ENCODE data around the gene CEP43.

CEP43 gene, protein sequence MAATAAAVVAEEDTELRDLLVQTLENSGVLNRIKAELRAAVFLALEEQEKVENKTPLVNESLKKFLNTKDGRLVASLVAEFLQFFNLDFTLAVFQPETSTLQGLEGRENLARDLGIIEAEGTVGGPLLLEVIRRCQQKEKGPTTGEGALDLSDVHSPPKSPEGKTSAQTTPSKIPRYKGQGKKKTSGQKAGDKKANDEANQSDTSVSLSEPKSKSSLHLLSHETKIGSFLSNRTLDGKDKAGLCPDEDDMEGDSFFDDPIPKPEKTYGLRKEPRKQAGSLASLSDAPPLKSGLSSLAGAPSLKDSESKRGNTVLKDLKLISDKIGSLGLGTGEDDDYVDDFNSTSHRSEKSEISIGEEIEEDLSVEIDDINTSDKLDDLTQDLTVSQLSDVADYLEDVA

GRCh38 chr6:166999145-166999883, at the start of gene CEP43:
CEP43 (plus strand) TSS chr6:166999397; CDS start chr6:166999413, 16 bp downstream.
- H3F3A ChIP-seq (ENCODE audit: insufficient read depth, low read length) = no peaks in the 10 kb centered on the region
- H3K9me3 ChIP-seq (ENCODE audit: low read length) = no peaks in the 10 kb centered on the region
- H3K79me2 ChIP-seq (ENCODE audit: insufficient read depth, low read length) = peaks cover 20% of the 10 kb centered on the region; the same call in 1 of the 2 replicates
- peak within 1 kb of the TSS; percentile 92 for H3K4me3 ChIP-seq (ENCODE audit: low read depth, low read length, poor library complexity, severe bottlenecking)
- peaks cover 30% of the 10 kb centered on the region for H3K36me3 ChIP-seq (ENCODE audit: insufficient read depth, low read length)
- peaks cover 37% of the 10 kb centered on the region for H3K4me1 ChIP-seq (ENCODE audit: insufficient read depth, low read length, severe bottlenecking)
- H3K27ac ChIP-seq (ENCODE audit: low read depth, low read length, poor library complexity, severe bottlenecking) = peak within 1 kb of the TSS; percentile 2
- no peaks in the 10 kb centered on the region for H4K20me1 ChIP-seq (ENCODE audit: insufficient read depth, low read length)
- peak within 1 kb of the TSS; percentile 89 for H3K9ac ChIP-seq (ENCODE audit: low read length)
- H3K27me3 ChIP-seq (ENCODE audit: insufficient read depth, low read length) = no peaks in the 10 kb centered on the region
- TF ChIP-seq EZH2 (IDR thresholded peaks at IDR 0.05; ENCODE audit: borderline replicate concordance, low read length) = no peak
- no peak for TF ChIP-seq CTCF (IDR thresholded peaks at IDR 0.05; ENCODE audit: low read length)
- H3K4me2 ChIP-seq (ENCODE audit: low read length) = peak within 1 kb of the TSS; percentile 93
- no peak within 1 kb of the TSS for H2AFZ ChIP-seq (ENCODE audit: low read length)
- no peaks in the 10 kb centered on the region for H3K9me2 ChIP-seq (ENCODE audit: low read depth, low read length)

DNA sequence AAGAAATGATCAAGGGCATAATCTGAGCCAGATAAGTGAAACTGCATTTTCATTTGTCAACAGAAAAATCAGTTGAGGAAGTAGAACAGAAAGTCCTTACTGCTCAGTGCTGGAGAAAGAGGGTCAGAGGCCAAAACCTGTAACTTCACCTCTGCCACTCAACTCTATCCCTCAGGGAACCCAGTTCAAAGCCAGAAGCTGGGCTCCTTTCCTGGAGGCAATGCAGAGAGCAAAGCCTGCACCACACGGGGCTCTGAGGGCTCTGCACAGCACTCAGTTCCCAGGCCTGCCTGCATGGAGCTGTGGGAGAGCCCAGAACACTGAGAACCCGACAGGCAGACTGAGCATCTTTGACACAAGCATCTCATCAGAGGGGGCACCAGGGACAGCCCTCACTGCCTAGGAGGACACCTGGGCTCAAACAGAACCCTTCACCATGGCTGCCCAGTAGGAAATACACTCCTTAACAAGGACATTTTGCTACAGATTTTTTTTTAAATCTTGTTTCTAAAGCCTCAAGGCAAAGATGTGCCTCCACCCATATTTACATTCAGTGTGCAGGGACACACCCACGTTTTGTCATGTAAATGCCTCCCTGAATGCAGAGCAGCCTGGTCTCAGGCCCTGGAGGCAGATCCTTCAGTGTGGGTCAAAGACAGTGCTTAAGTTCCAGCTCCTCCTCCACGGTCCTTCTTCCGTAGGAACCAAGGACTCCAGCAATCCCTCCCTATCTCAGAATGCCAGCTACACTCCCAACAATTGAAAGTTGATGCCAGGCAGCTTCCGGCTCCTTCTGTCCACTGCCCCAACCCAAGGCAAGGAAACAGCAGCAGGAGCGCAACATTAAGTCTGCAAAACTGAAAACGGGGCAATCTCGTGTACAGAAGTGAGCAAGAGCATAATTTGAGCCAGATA, 49.4 kb upstream of the CEP43 start:
- Histone ChIP-seq H3K4me1 (ENCODE audit: insufficient read depth, low read length, severe bottlenecking) (peaks cover 50% of the 10 kb centered on the region), H3K9me2 (ENCODE audit: low read depth, low read length) (no peaks in the 10 kb centered on the region), H3K36me3 (ENCODE audit: insufficient read depth, low read length) (peaks cover 43% of the 10 kb centered on the region), H3K9ac (ENCODE audit: low read length) (peak overlapping the region; percentile 24; the same call in 1 of the 2 replicates), H2AFZ (ENCODE audit: low read length) (no peak overlapping the region), H4K20me1 (ENCODE audit: insufficient read depth, low read length) (no peaks in the 10 kb centered on the region), H3K27ac (ENCODE audit: low read depth, low read length, poor library complexity, severe bottlenecking) (peak overlapping the region; percentile 93), H3K4me2 (ENCODE audit: low read length) (peak overlapping the region; percentile 52), H3K4me3 (ENCODE audit: low read depth, low read length, poor library complexity, severe bottlenecking) (no peak overlapping the region), H3K79me2 (ENCODE audit: insufficient read depth, low read length) (no peaks in the 10 kb centered on the region), H3K27me3 (ENCODE audit: insufficient read depth, low read length) (no peaks in the 10 kb centered on the region), H3F3A (ENCODE audit: insufficient read depth, low read length) (peaks cover 15% of the 10 kb centered on the region), H3K9me3 (ENCODE audit: low read length) (no peaks in the 10 kb centered on the region)
- TF ChIP-seq EZH2 (IDR thresholded peaks at IDR 0.05; ENCODE audit: borderline replicate concordance, low read length) (no peak), CTCF (IDR thresholded peaks at IDR 0.05; ENCODE audit: low read length) (no peak)

DNA sequence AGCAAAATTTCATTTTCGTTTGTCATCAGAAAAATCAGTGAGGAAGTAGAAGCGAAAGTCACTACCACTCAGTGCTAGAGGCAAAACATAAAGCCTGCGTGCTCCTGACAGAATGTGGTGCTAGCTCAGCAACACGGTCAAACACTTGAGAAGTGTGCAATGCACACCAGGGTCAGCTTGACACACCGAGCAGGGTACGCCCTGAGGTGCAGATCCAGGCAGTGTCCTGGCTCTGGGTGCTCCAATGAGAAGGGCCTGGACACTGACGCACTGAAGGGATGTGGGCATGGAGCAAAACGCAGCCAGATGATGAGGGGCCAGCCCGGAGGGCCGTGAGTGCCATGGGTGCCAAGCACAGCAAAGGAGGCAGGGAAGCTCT, 48.8 kb upstream of the CEP43 start:
- Histone ChIP-seq H3K4me2 (ENCODE audit: low read length) (peak overlapping the region; percentile 52), H4K20me1 (ENCODE audit: insufficient read depth, low read length) (no peaks in the 10 kb centered on the region), H2AFZ (ENCODE audit: low read length) (no peak overlapping the region), H3K4me3 (ENCODE audit: low read depth, low read length, poor library complexity, severe bottlenecking) (peak overlapping the region; percentile 20), H3K79me2 (ENCODE audit: insufficient read depth, low read length) (no peaks in the 10 kb centered on the region), H3K27ac (ENCODE audit: low read depth, low read length, poor library complexity, severe bottlenecking) (peak overlapping the region; percentile 93), H3K9ac (ENCODE audit: low read length) (peak overlapping the region; percentile 24; the same call in 1 of the 2 replicates), H3F3A (ENCODE audit: insufficient read depth, low read length) (peaks cover 15% of the 10 kb centered on the region), H3K27me3 (ENCODE audit: insufficient read depth, low read length) (no peaks in the 10 kb centered on the region), H3K4me1 (ENCODE audit: insufficient read depth, low read length, severe bottlenecking) (peaks cover 57% of the 10 kb centered on the region), H3K9me2 (ENCODE audit: low read depth, low read length) (no peaks in the 10 kb centered on the region), H3K36me3 (ENCODE audit: insufficient read depth, low read length) (peaks cover 38% of the 10 kb centered on the region), H3K9me3 (ENCODE audit: low read length) (no peaks in the 10 kb centered on the region)
- TF ChIP-seq EZH2 (IDR thresholded peaks at IDR 0.05; ENCODE audit: borderline replicate concordance, low read length) (no peak), CTCF (IDR thresholded peaks at IDR 0.05; ENCODE audit: low read length) (no peak)

Data from OCI-LY1 (cell line).